HT-29 (cell line): ENCODE data around the gene CLIC3. TPM values are rescaled to one million over a fixed set of nuclear protein-coding genes. Genes with fewer than 3 reads are reported as not detected.

ENCODE experiments used
- DNase-seq: peaks from one replicate; pipeline ENCODE4 v3.0.0-alpha.2; 2015; ENCODE audit warnings: low spot score
- total RNA-seq: library from RNA; depleted of rRNA; stranded (reverse); fragments of >200 nt; shearing (Covaris generic); gene quantifications from 2 replicates; pipeline ENCODE4 v1.2.3, GENCODE V29; 2014

Gene CLIC3
- total RNA-seq, 1 experiment from 2014 or later = 17.0 TPM

- DNase-seq = no peak
Measured at GRCh38 chr9:137030538-137031527, 34.5 kb upstream of the CLIC3 start.

GRCh38 chr9:137030006-137030405 is 33.6 kb upstream of the CLIC3 start:
- DNase-seq = no peak

- peak; percentile 84 for DNase-seq
Measured at GRCh38 chr9:137029058-137029936, 32.9 kb upstream of the CLIC3 start.

GRCh38 chr9:137028263-137029057 is 32.1 kb upstream of the CLIC3 start:
- DNase-seq = peak; percentile 69

GRCh38 chr9:137027369-137028262 is 31.2 kb upstream of the CLIC3 start, which contains the start of gene ABCA2:
TSS of gene ABCA2 (minus strand) at chr9:137028237. CDS start at chr9:137028140, 97 bp downstream.
- peak; percentile 32 for DNase-seq

- DNase-seq = no peak
Measured at GRCh38 chr9:137026828-137027227, 30.5 kb upstream of the CLIC3 start.

- no peak for DNase-seq
Measured at GRCh38 chr9:137026384-137026783, 30.0 kb upstream of the CLIC3 start.

- peak; percentile 89 for DNase-seq
Measured at GRCh38 chr9:137025517-137025966, 29.2 kb upstream of the CLIC3 start.

GRCh38 chr9:137023583-137023991 is 27.2 kb upstream of the CLIC3 start:
- no peak for DNase-seq

- DNase-seq = peak; percentile 57
Measured at GRCh38 chr9:137023157-137023556, 26.8 kb upstream of the CLIC3 start.

GRCh38 chr9:137022662-137023008 is 26.3 kb upstream of the CLIC3 start:
- no peak for DNase-seq

GRCh38 chr9:137021979-137022661 is 25.8 kb upstream of the CLIC3 start:
- peak; percentile 96 for DNase-seq

GRCh38 chr9:137021568-137021978 is 25.2 kb upstream of the CLIC3 start:
- no peak for DNase-seq

- no peak for DNase-seq
Measured at GRCh38 chr9:137020771-137021567, 24.6 kb upstream of the CLIC3 start.

- DNase-seq = no peak
Measured at GRCh38 chr9:137019891-137020683, 23.7 kb upstream of the CLIC3 start.

- no peak for DNase-seq
Measured at GRCh38 chr9:137018761-137019559, 22.6 kb upstream of the CLIC3 start.
